ENCODE results near the gene TOLLIP. TPM values are rescaled to one million over a fixed set of nuclear protein-coding genes. Genes with fewer than 3 reads are reported as not detected.

The TOLLIP gene
- total RNA-seq, 2 donors from 2014 or later = 46.0 to 46.3 TPM

DNA sequence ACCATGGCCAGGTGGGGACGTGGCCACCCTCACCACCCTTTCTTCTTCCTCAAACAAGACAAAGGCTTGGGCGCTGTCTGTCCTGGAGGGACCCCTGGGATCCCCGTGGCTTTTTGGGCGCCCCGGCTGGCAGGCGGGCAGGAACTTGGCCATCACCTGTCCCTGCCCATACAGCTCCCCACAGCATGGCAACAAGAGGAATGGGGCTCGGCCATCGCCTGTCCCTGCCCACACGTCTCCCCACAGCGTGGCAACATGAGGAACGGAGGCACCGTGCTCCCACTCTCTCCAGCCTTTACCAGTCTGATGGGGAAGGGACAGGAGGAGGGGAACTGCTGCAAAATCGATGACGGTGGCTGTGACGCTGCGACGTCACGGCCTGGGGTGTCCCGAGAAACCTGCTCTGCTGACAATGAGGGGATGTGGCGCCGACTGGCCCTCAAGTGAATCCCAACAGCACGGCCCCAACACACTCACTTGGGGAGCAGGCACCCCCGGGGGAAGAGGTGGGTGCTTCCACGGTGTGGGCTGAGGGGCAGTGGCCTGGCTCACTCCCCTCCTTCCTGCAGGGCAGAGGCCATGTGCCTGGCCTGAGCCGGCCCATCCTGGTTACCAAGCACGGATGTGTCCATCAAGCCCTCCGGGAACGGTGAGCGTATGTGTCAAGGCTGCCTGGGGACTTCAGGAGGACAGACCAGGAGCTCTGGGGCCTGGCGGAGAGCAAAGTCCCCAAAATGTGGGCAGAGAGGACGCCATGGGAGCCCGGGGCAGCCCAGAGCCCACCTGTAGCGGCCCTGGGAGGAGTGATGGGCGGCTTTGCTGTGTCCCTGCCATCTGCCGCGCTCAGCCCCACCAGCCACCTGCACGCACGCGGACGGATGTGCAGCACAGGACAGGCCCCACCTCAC is 30.4 kb downstream of the TOLLIP start:
- H3K4me1 ChIP-seq (ENCODE audit: control insufficient read depth in 1 of 2, low read depth in 2 of 2) = peaks cover 3 to 15% of the 10 kb centered on the region in 2 donors
- peaks cover 40% of the 10 kb centered on the region for H3K36me3 ChIP-seq
- TF ChIP-seq, protein P1, sequence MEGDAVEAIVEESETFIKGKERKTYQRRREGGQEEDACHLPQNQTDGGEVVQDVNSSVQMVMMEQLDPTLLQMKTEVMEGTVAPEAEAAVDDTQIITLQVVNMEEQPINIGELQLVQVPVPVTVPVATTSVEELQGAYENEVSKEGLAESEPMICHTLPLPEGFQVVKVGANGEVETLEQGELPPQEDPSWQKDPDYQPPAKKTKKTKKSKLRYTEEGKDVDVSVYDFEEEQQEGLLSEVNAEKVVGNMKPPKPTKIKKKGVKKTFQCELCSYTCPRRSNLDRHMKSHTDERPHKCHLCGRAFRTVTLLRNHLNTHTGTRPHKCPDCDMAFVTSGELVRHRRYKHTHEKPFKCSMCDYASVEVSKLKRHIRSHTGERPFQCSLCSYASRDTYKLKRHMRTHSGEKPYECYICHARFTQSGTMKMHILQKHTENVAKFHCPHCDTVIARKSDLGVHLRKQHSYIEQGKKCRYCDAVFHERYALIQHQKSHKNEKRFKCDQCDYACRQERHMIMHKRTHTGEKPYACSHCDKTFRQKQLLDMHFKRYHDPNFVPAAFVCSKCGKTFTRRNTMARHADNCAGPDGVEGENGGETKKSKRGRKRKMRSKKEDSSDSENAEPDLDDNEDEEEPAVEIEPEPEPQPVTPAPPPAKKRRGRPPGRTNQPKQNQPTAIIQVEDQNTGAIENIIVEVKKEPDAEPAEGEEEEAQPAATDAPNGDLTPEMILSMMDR (IDR thresholded peaks at IDR 0.05) = no peak
- no peak overlapping the region for H3K27ac ChIP-seq
- ATAC-seq (ENCODE audit: insufficient number of reproducible peaks, low FRiP score, low read depth) (no peak), DNase-seq (ENCODE audit: low spot score) (no peak)
- H3K4me3 ChIP-seq = no peak overlapping the region
- H3K9me3 ChIP-seq = no peaks in the 10 kb centered on the region
- H3K27me3 ChIP-seq (replicated peaks; ENCODE audit: insufficient read depth) = no peaks in the 10 kb centered on the region

DNA sequence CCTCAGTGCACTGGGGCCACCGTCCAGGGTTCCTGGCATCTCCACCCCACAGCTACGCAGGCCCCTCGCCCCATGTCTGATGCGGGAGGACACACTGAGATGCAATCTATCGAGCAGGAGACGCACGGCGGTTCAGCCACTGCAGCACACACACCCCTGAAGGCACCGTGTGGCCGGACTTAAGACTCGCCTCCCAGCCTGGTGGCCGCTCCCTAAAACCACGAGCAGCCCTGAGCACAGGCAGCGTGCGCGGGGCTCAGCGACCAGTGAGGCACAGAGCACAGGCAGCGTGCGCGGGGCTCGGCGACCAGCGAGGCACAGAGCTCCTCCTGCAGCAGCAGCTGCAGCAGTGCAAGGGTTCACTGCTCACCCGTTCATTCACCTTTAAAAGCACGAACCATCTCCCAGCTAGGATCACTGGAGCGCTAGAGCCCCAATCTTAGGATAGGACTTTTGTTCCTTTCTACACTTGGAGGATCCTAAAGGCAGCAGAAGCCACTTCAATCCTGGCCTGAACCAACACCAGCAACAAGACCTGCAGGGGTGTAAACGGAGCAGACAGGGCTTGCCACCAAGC is 31.4 kb downstream of the TOLLIP start:
- Histone ChIP-seq H3K4me1 (ENCODE audit: control insufficient read depth in 1 of 2, low read depth in 2 of 2) (peaks cover 3 to 15% of the 10 kb centered on the region in 2 donors), H3K27me3 (replicated peaks; ENCODE audit: insufficient read depth) (no peaks in the 10 kb centered on the region), H3K9me3 (no peaks in the 10 kb centered on the region), H3K27ac (no peak overlapping the region), H3K36me3 (peaks cover 34% of the 10 kb centered on the region), H3K4me3 (no peak overlapping the region)
- TF ChIP-seq, protein P1 (IDR thresholded peaks at IDR 0.05) = no peak
- DNase-seq (ENCODE audit: low spot score) (no peak), ATAC-seq (ENCODE audit: insufficient number of reproducible peaks, low FRiP score, low read depth) (no peak)

DNA sequence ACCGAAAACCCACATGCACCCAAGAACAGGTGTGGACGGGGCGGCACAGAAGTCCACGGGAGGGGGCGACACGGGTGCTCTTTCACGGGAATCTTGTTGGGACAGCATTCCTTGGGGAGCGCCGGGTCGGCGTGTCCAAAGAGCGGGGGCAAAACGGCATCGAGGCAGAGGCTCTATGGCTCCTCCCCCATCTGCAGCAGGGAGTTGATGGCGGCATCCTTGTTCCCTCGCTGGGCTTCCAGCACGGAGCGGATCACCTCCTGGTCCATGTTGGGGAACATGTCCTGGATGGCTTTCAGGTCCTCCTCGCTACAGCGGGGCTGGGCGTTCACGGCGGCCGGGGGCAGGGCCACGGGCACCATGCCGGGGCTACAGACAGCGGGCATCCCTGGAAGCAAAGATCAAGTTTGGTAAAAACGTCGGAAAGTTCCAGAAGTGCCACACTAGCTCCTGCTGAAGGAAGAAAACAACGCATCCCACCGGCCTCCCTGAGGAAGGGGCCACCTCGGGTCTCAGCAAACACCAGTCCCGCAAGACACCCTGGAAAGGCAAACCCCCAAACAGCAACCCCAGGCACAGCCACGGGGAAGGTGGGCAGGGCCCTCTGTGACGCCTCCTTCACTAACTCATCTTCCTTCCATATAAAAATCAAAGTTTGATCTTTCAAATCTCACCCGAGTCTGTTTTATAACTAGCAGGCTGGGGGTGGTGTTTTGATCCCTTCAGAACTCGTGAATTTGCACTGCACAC is 32.4 kb downstream of the TOLLIP start:
- Histone ChIP-seq H3K9me3 (no peaks in the 10 kb centered on the region), H3K36me3 (peaks cover 33% of the 10 kb centered on the region), H3K4me1 (ENCODE audit: control insufficient read depth in 1 of 2, low read depth in 2 of 2) (peaks cover 3 to 15% of the 10 kb centered on the region in 2 donors), H3K4me3 (no peak overlapping the region), H3K27ac (peak overlapping the region; percentile 57 to 84), H3K27me3 (replicated peaks; ENCODE audit: insufficient read depth) (no peaks in the 10 kb centered on the region)
- TF ChIP-seq, protein P1 (IDR thresholded peaks at IDR 0.05) = no peak
- ATAC-seq (ENCODE audit: insufficient number of reproducible peaks, low FRiP score, low read depth) = no peak
- no peak for DNase-seq (ENCODE audit: low spot score)

DNA sequence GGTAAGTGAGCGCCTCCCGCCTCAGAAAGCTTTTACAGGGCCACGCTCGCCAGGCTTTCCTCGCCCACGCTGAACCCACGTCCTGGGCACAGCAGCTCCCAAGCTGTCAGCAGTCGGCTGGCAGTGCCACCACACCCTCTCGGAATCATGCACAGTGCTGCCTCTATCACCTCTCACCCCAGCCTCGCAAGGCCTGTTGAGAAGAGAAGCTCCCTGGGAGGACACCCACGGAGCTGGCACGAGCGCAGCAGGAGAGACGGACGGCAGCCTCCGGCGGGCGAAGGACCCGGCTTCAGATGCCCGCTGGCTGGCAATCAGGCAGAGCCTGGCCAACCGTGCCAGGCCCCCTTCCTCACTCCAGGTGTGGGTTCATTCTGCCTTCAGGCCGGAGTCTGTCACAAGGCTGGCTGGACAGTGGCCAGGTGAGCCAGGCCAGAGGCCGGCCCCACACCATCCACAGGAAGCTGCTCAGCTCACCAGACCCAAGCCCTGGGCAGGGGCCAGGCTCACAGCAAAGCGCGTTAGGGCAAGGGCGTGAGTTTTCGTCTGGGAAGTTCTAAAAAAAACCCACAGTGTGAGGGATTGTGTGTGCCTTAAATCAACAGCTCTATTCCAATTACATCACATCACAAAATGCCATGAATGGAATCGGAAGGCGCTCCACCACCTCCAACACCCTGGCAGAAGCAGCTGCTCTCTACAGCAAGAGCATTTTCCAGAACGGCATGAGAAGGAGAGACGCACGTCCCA is 33.2 kb downstream of the TOLLIP start:
- ATAC-seq (ENCODE audit: insufficient number of reproducible peaks, low FRiP score, low read depth) (peak; percentile 87), DNase-seq (ENCODE audit: low spot score) (peak; percentile 33)
- H3K4me3 ChIP-seq = no peak overlapping the region
- H3K9me3 ChIP-seq = no peaks in the 10 kb centered on the region
- H3K36me3 ChIP-seq = peaks cover 26% of the 10 kb centered on the region
- H3K4me1 ChIP-seq (ENCODE audit: control insufficient read depth in 1 of 2, low read depth in 2 of 2) = peaks cover 3 to 15% of the 10 kb centered on the region in 2 donors
- TF ChIP-seq, protein P1 (IDR thresholded peaks at IDR 0.05) = no peak
- peak overlapping the region; percentile 57 to 84 for H3K27ac ChIP-seq
- H3K27me3 ChIP-seq (replicated peaks; ENCODE audit: insufficient read depth) = no peaks in the 10 kb centered on the region
